Measurements from ENCODE around the gene CACNA2D2.

- no peak for TF ChIP-seq CTCF (IDR thresholded peaks at IDR 0.05; ENCODE audit: low read depth, low read length, missing input control)
- TF ChIP-seq, protein P1, sequence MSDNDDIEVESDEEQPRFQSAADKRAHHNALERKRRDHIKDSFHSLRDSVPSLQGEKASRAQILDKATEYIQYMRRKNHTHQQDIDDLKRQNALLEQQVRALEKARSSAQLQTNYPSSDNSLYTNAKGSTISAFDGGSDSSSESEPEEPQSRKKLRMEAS (IDR thresholded peaks at IDR 0.05), result no peak
- no peak for TF ChIP-seq RAD21 (IDR thresholded peaks at IDR 0.05)
- TF ChIP-seq HNF4G (IDR thresholded peaks at IDR 0.05), result no peak
- TF ChIP-seq TAF1 (conservative IDR thresholded peaks at IDR 0.05), result no peak
- TF ChIP-seq ATF3 (IDR thresholded peaks at IDR 0.05), result no peak
Measured at GRCh38 chr3:50494126-50494525, 9.3 kb downstream of the CACNA2D2 start.

Measured in liver (tissue), 3 donors.